KMS-11 (cell line): ENCODE results near the gene HECA.

Experiments used
- H2AFZ ChIP-seq: fragments of 200-600 bp; sonication (generic); 2 replicates; pipeline ENCODE4 v1.6.1; 2016; ENCODE audit warnings: antibody characterized with exemption, mixed run types, low read depth
- H3K27ac ChIP-seq: fragments of 200-600 bp; sonication (generic); 2 replicates; pipeline ENCODE4 v1.6.1; 2016; ENCODE audit warnings: mild to moderate bottlenecking, mixed run types
- H3K27me3 ChIP-seq: fragments of 200-600 bp; sonication (generic); 2 replicates; pipeline ENCODE4 v1.6.1; 2017; ENCODE audit warnings: mild to moderate bottlenecking, low read depth, mixed run types, moderate library complexity; ENCODE audit not compliant: insufficient read depth
- H3K36me3 ChIP-seq: fragments of 200-600 bp; sonication (generic); 2 replicates; pipeline ENCODE4 v1.6.1; 2017; ENCODE audit warnings: mild to moderate bottlenecking, mixed run types; ENCODE audit not compliant: insufficient read depth
- H3K4me1 ChIP-seq: fragments of 200-600 bp; sonication (generic); 2 replicates; pipeline ENCODE4 v1.6.1; 2016; ENCODE audit warnings: mild to moderate bottlenecking, low read depth, mixed run types; ENCODE audit not compliant: poor library complexity, severe bottlenecking
- H3K4me2 ChIP-seq: fragments of 200-600 bp; sonication (generic); 2 replicates; pipeline ENCODE4 v1.7.0; 2016; ENCODE audit warnings: mild to moderate bottlenecking, mixed run types
- H3K4me3 ChIP-seq: fragments of 200-600 bp; sonication (generic); IDR thresholded peaks from 2 replicates; pipeline ENCODE4 v1.6.1; 2017; ENCODE audit warnings: low read depth, low read length, mixed read lengths; ENCODE audit not compliant: insufficient read depth
- H3K79me2 ChIP-seq: fragments of 200-600 bp; sonication (generic); 2 replicates; pipeline ENCODE4 v1.6.1; 2016; ENCODE audit warnings: low read depth, mixed run types; ENCODE audit not compliant: insufficient read depth
- H3K9ac ChIP-seq: fragments of 200-600 bp; sonication (generic); 2 replicates; pipeline ENCODE4 v1.6.1; 2016; ENCODE audit warnings: mild to moderate bottlenecking, mixed run types
- H4K20me1 ChIP-seq: fragments of 200-600 bp; sonication (generic); 2 replicates; pipeline ENCODE4 v1.6.1; 2016; ENCODE audit warnings: mild to moderate bottlenecking, mixed run types; ENCODE audit not compliant: insufficient read depth
- CTCF ChIP-seq: fragments of 200-600 bp; sonication (generic); conservative IDR thresholded peaks from 2 replicates; pipeline ENCODE4 v1.6.1; 2017; ENCODE audit warnings: low read depth, mild to moderate bottlenecking, antibody characterized with exemption, low read length, moderate library complexity, mixed read lengths

HECA gene

GRCh38 chr6:139131736-139132280 lies 3.1 kb upstream of the HECA start:
- Histone ChIP-seq H3K4me3 (no peak overlapping the region), H3K4me1 (peaks cover 3% of the 10 kb centered on the region), H3K27me3 (no peaks in the 10 kb centered on the region), H3K36me3 (no peaks in the 10 kb centered on the region), H3K9ac (no peak overlapping the region), H4K20me1 (no peaks in the 10 kb centered on the region), H3K27ac (no peak overlapping the region), H2AFZ (no peak overlapping the region), H3K4me2 (no peak overlapping the region), H3K79me2 (peaks cover 2% of the 10 kb centered on the region; the same call in 1 of the 2 replicates)
- no peak for TF ChIP-seq CTCF

GRCh38 chr6:139133262-139134063 lies 1.4 kb upstream of the HECA start:
- Histone ChIP-seq H3K9ac (no peak overlapping the region), H3K27ac (no peak overlapping the region), H2AFZ (no peak overlapping the region), H3K4me3 (no peak overlapping the region), H3K4me1 (peaks cover 17% of the 10 kb centered on the region), H3K4me2 (no peak overlapping the region), H3K79me2 (peaks cover 18% of the 10 kb centered on the region), H4K20me1 (no peaks in the 10 kb centered on the region), H3K36me3 (no peaks in the 10 kb centered on the region), H3K27me3 (no peaks in the 10 kb centered on the region)
- no peak for TF ChIP-seq CTCF

- H2AFZ ChIP-seq, result no peak overlapping the region
- H3K79me2 ChIP-seq, result peaks cover 24% of the 10 kb centered on the region
- no peak overlapping the region for H3K27ac ChIP-seq
- peaks cover 17% of the 10 kb centered on the region for H3K4me1 ChIP-seq
- H3K4me2 ChIP-seq, result no peak overlapping the region
- H3K27me3 ChIP-seq, result no peaks in the 10 kb centered on the region
- no peaks in the 10 kb centered on the region for H3K36me3 ChIP-seq
- H4K20me1 ChIP-seq, result no peaks in the 10 kb centered on the region
- H3K4me3 ChIP-seq, result no peak overlapping the region
- TF ChIP-seq CTCF, result no peak
- no peak overlapping the region for H3K9ac ChIP-seq
Measured at GRCh38 chr6:139134064-139134395, 850 bp upstream of the HECA start.

GRCh38 chr6:139135578-139136545 lies 982 bp downstream of the HECA start:
- peak overlapping the region; percentile 84 for H3K4me2 ChIP-seq
- H4K20me1 ChIP-seq, result no peaks in the 10 kb centered on the region
- H3K4me1 ChIP-seq, result peaks cover 17% of the 10 kb centered on the region
- H3K9ac ChIP-seq, result peak overlapping the region; percentile 73
- H3K36me3 ChIP-seq, result no peaks in the 10 kb centered on the region
- peaks cover 35% of the 10 kb centered on the region for H3K79me2 ChIP-seq
- no peaks in the 10 kb centered on the region for H3K27me3 ChIP-seq
- H2AFZ ChIP-seq, result peak overlapping the region; percentile 79
- TF ChIP-seq CTCF, result no peak
- peak overlapping the region; percentile 52 for H3K27ac ChIP-seq
- no peak overlapping the region for H3K4me3 ChIP-seq
